ENCODE measurements around the gene MYOF.
"Not testable (repeated sequence)": the region's sequence is repeated elsewhere in the genome, so short reads cannot be mapped to it uniquely, and the experiment has no call there.

MYOF gene

GRCh38 chr10:93434991-93435491, 47.1 kb downstream of the MYOF start:
- no peak for DNase-seq (ENCODE audit: low read depth in 2 of 2)

- no peak for DNase-seq (ENCODE audit: low read depth in 2 of 2)
These were observed 50.8 kb downstream of the MYOF start for GRCh38 chr10:93431361-93431760.

GRCh38 chr10:93425861-93426260, 56.3 kb downstream of the MYOF start:
- no peak for DNase-seq (ENCODE audit: low read depth in 2 of 2)

- no peak for DNase-seq (ENCODE audit: low read depth in 2 of 2)
These were observed 60.0 kb downstream of the MYOF start for GRCh38 chr10:93422118-93422517.

- no peak for DNase-seq (ENCODE audit: low read depth in 2 of 2)
These were observed 60.9 kb downstream of the MYOF start for GRCh38 chr10:93420944-93421825.

- DNase-seq (ENCODE audit: low read depth in 2 of 2) = no peak
These were observed 62.0 kb downstream of the MYOF start for GRCh38 chr10:93420091-93420490.

GRCh38 chr10:93419016-93419415, 63.1 kb downstream of the MYOF start:
- not testable (repeated sequence) for DNase-seq (ENCODE audit: low read depth in 2 of 2)

GRCh38 chr10:93417921-93418320, 64.2 kb downstream of the MYOF start:
- DNase-seq (ENCODE audit: low read depth in 2 of 2) = no peak

GRCh38 chr10:93417266-93417665, 64.9 kb downstream of the MYOF start:
- no peak for DNase-seq (ENCODE audit: low read depth in 2 of 2)

GRCh38 chr10:93416824-93417223, 65.3 kb downstream of the MYOF start:
- DNase-seq (ENCODE audit: low read depth in 2 of 2) = no peak

- DNase-seq (ENCODE audit: low read depth in 2 of 2) = no peak
These were observed 66.4 kb downstream of the MYOF start for GRCh38 chr10:93415693-93416092.

GRCh38 chr10:93413252-93413689, 68.9 kb downstream of the MYOF start:
- no peak for DNase-seq (ENCODE audit: low read depth in 2 of 2)

GRCh38 chr10:93412801-93413200, 69.3 kb downstream of the MYOF start:
- DNase-seq (ENCODE audit: low read depth in 2 of 2) = no peak

GRCh38 chr10:93410697-93411348, 71.3 kb downstream of the MYOF start:
- no peak for DNase-seq (ENCODE audit: low read depth in 2 of 2)

- DNase-seq (ENCODE audit: low read depth in 2 of 2) = no peak
These were observed 73.4 kb downstream of the MYOF start for GRCh38 chr10:93408783-93409182.

GRCh38 chr10:93406364-93407145, 75.6 kb downstream of the MYOF start:
- DNase-seq (ENCODE audit: low read depth in 2 of 2) = no peak

GRCh38 chr10:93404048-93404354, 78.1 kb downstream of the MYOF start:
- DNase-seq (ENCODE audit: low read depth in 2 of 2) = no peak

GRCh38 chr10:93403152-93404047, 78.7 kb downstream of the MYOF start:
- DNase-seq (ENCODE audit: low read depth in 2 of 2) = no peak

- no peak for DNase-seq (ENCODE audit: low read depth in 2 of 2)
These were observed 79.9 kb downstream of the MYOF start for GRCh38 chr10:93402192-93402591.

GRCh38 chr10:93398528-93398927, 83.6 kb downstream of the MYOF start:
- DNase-seq (ENCODE audit: low read depth in 2 of 2) = no peak

- no peak for DNase-seq (ENCODE audit: low read depth in 2 of 2)
These were observed 85.1 kb downstream of the MYOF start for GRCh38 chr10:93397020-93397419.

Data from stimulated activated CD8-positive, alpha-beta memory T cell treated with anti-CD3 and anti-CD28 coated beads, Interleukin-2, amount 100 ng/mL, for 1 hour (primary cell).